Neural cell (in vitro differentiated cells): ENCODE results near the gene CNDP2. TPM values are rescaled to one million over a fixed set of nuclear protein-coding genes. Genes with fewer than 3 reads are reported as not detected.

ENCODE experiments used
- H2AFZ ChIP-seq: fragments of 200-600, 300-800 bp; sonication (generic), shearing (Covaris generic); 2 replicates; pipeline ENCODE4 v1.6.0; 2014; ENCODE audit warnings: low read depth, mild to moderate bottlenecking, antibody characterized with exemption, low read length, moderate library complexity
- H3F3A ChIP-seq: fragments of 200-600 bp; shearing (Covaris generic); 2 replicates; pipeline ENCODE4 v1.6.1; 2016; ENCODE audit warnings: mild to moderate bottlenecking, moderate library complexity, mixed read lengths, antibody characterized with exemption, low read length; ENCODE audit not compliant: insufficient read depth, poor library complexity, severe bottlenecking
- H3K27ac ChIP-seq: fragments of 200-600, 300-800 bp; sonication (generic), shearing (Covaris generic); 2 replicates; pipeline ENCODE4 v1.5.1; 2014; ENCODE audit warnings: mild to moderate bottlenecking, low read length, moderate library complexity
- H3K27me3 ChIP-seq: fragments of 300-800, 200-600 bp; sonication (generic), shearing (Covaris generic); 2 replicates; pipeline ENCODE4 v1.6.0; 2014; ENCODE audit warnings: mild to moderate bottlenecking, low read depth, low read length, moderate library complexity; ENCODE audit not compliant: insufficient read depth
- H3K36me3 ChIP-seq: fragments of 300-800, 200-600 bp; sonication (generic), shearing (Covaris generic); 2 replicates; pipeline ENCODE4 v1.5.1; 2014; ENCODE audit warnings: mild to moderate bottlenecking, antibody characterized with exemption, low read length, moderate library complexity; ENCODE audit not compliant: insufficient read depth
- H3K4me2 ChIP-seq: fragments of 300-800, 200-600 bp; sonication (generic), shearing (Covaris generic); 2 replicates; pipeline ENCODE4 v1.6.0; 2014; ENCODE audit warnings: mild to moderate bottlenecking, low read length
- H3K4me3 ChIP-seq: fragments of 300-800, 200-600 bp; sonication (generic), shearing (Covaris generic); 2 replicates; pipeline ENCODE4 v1.5.1; 2014; ENCODE audit warnings: mild to moderate bottlenecking, low read length, moderate library complexity
- H3K79me2 ChIP-seq: fragments of 200-600 bp; shearing (Covaris generic); replicated peaks from 2 replicates; pipeline ENCODE4 v1.6.0; 2014; ENCODE audit warnings: mild to moderate bottlenecking, low read length, moderate library complexity; ENCODE audit not compliant: insufficient read depth
- H3K9ac ChIP-seq: fragments of 300-800, 200-600 bp; sonication (generic), shearing (Covaris generic); 2 replicates; pipeline ENCODE4 v1.6.1; 2016; ENCODE audit warnings: mild to moderate bottlenecking, low read length, mixed read lengths
- H3K9me2 ChIP-seq: fragments of 200-600 bp; shearing (Covaris generic); 2 replicates; pipeline ENCODE4 v1.6.1; 2016; ENCODE audit warnings: mild to moderate bottlenecking, low read length, mixed read lengths; ENCODE audit not compliant: insufficient read depth
- H3K9me3 ChIP-seq: fragments of 200-600, 300-800 bp; sonication (generic), shearing (Covaris generic); 2 replicates; pipeline ENCODE4 v1.6.1; 2016; ENCODE audit warnings: mild to moderate bottlenecking, mixed run types, low read length, moderate library complexity, mixed read lengths
- H4K20me1 ChIP-seq: fragments of 200-600 bp; shearing (Covaris generic); 2 replicates; pipeline ENCODE4 v1.6.1; 2016; ENCODE audit warnings: mild to moderate bottlenecking, mixed run types; ENCODE audit not compliant: insufficient read depth
- EP300 ChIP-seq: fragments of 450-650 bp; conservative IDR thresholded peaks from 2 replicates; pipeline ENCODE4 v1.6.1; 2014; ENCODE audit warnings: antibody characterized with exemption, mild to moderate bottlenecking, moderate library complexity; ENCODE audit not compliant: poor library complexity, severe bottlenecking
- EZH2 ChIP-seq: fragments of 200-600, 300-800 bp; shearing (Covaris generic), sonication (generic); IDR thresholded peaks from 2 replicates; pipeline ENCODE4 v1.6.1; 2014; ENCODE audit warnings: antibody characterized with exemption, low read length, borderline replicate concordance, mild to moderate bottlenecking; ENCODE audit not compliant: insufficient read depth, poor library complexity, severe bottlenecking
- MXI1 ChIP-seq: fragments of 450-650 bp; conservative IDR thresholded peaks from 2 replicates; pipeline ENCODE4 v1.6.1; 2014; ENCODE audit warnings: antibody characterized with exemption, mild to moderate bottlenecking; ENCODE audit not compliant: poor library complexity, severe bottlenecking
- POLR2AphosphoS5 ChIP-seq: IDR thresholded peaks from 2 replicates; pipeline ENCODE4 v1.6.1; 2012
- RAD21 ChIP-seq: fragments of 450-650 bp; conservative IDR thresholded peaks from 2 replicates; pipeline ENCODE4 v1.6.1; 2014; ENCODE audit warnings: antibody characterized with exemption, mild to moderate bottlenecking, moderate library complexity
- SMC3 ChIP-seq: fragments of 450-650 bp; conservative IDR thresholded peaks from 2 replicates; pipeline ENCODE4 v1.6.1; 2014; ENCODE audit warnings: antibody characterized with exemption, mild to moderate bottlenecking, moderate library complexity; ENCODE audit not compliant: poor library complexity
- TAF1 ChIP-seq: IDR thresholded peaks from 2 replicates; pipeline ENCODE4 v1.6.1; 2012; ENCODE audit warnings: low read depth
- polyA plus RNA-seq: library from polyadenylated mRNA; depleted of rRNA; stranded (reverse); fragments of >200 nt; gene quantifications from 2 replicates; pipeline ENCODE4 v1.2.3, GENCODE V29; 2014
- TF ChIP-seq, protein P1 (sequence below): fragments of 450-650 bp; IDR thresholded peaks from 2 replicates; pipeline ENCODE4 v1.5.1; 2014; ENCODE audit warnings: antibody characterized with exemption, mild to moderate bottlenecking, moderate library complexity; ENCODE audit not compliant: poor library complexity, severe bottlenecking
- TF ChIP-seq, protein P2 (sequence below): IDR thresholded peaks from 2 replicates; pipeline ENCODE4 v1.6.1; 2012; ENCODE audit warnings: borderline replicate concordance

Gene CNDP2
- polyA plus RNA-seq, 1 donor from 2014 or later = 35.7 TPM

DNA sequence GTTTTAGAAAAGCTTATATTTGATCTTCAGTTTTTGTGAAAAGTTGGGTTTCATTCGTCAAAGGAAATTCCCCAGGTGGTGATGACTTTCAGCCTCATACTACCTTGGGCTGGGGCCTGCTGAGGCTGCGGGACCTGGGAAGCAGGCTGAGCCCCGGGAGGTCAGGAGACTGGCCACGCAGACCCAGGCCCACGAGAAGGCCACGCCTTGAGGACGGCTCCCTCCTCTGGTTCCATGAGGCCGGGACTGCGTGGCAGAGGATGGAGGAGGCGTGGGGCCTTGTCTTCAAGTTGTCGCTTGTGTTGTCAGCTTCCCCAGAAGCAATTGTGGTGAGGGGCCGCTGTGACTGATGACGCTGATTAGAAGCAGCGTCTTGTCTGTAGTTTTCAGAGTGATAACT, 11.8 kb downstream of the CNDP2 start:
- no peaks in the 10 kb centered on the region for H3K79me2 ChIP-seq
- H3K27me3 ChIP-seq = no peaks in the 10 kb centered on the region
- H3K36me3 ChIP-seq = no peaks in the 10 kb centered on the region
- no peaks in the 10 kb centered on the region for H3K9me2 ChIP-seq
- TF ChIP-seq EP300 (no peak), SMC3 (no peak), POLR2AphosphoS5 (no peak), TAF1 (no peak), EZH2 (no peak), RAD21 (no peak), MXI1 (no peak)
- TF ChIP-seq, protein P1, sequence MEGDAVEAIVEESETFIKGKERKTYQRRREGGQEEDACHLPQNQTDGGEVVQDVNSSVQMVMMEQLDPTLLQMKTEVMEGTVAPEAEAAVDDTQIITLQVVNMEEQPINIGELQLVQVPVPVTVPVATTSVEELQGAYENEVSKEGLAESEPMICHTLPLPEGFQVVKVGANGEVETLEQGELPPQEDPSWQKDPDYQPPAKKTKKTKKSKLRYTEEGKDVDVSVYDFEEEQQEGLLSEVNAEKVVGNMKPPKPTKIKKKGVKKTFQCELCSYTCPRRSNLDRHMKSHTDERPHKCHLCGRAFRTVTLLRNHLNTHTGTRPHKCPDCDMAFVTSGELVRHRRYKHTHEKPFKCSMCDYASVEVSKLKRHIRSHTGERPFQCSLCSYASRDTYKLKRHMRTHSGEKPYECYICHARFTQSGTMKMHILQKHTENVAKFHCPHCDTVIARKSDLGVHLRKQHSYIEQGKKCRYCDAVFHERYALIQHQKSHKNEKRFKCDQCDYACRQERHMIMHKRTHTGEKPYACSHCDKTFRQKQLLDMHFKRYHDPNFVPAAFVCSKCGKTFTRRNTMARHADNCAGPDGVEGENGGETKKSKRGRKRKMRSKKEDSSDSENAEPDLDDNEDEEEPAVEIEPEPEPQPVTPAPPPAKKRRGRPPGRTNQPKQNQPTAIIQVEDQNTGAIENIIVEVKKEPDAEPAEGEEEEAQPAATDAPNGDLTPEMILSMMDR = no peak
- TF ChIP-seq, protein P2, sequence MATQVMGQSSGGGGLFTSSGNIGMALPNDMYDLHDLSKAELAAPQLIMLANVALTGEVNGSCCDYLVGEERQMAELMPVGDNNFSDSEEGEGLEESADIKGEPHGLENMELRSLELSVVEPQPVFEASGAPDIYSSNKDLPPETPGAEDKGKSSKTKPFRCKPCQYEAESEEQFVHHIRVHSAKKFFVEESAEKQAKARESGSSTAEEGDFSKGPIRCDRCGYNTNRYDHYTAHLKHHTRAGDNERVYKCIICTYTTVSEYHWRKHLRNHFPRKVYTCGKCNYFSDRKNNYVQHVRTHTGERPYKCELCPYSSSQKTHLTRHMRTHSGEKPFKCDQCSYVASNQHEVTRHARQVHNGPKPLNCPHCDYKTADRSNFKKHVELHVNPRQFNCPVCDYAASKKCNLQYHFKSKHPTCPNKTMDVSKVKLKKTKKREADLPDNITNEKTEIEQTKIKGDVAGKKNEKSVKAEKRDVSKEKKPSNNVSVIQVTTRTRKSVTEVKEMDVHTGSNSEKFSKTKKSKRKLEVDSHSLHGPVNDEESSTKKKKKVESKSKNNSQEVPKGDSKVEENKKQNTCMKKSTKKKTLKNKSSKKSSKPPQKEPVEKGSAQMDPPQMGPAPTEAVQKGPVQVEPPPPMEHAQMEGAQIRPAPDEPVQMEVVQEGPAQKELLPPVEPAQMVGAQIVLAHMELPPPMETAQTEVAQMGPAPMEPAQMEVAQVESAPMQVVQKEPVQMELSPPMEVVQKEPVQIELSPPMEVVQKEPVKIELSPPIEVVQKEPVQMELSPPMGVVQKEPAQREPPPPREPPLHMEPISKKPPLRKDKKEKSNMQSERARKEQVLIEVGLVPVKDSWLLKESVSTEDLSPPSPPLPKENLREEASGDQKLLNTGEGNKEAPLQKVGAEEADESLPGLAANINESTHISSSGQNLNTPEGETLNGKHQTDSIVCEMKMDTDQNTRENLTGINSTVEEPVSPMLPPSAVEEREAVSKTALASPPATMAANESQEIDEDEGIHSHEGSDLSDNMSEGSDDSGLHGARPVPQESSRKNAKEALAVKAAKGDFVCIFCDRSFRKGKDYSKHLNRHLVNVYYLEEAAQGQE = no peak
- no peak overlapping the region for H3K27ac ChIP-seq
- no peak overlapping the region for H3K4me2 ChIP-seq
- H3K9ac ChIP-seq = no peak overlapping the region
- no peaks in the 10 kb centered on the region for H3F3A ChIP-seq
- H4K20me1 ChIP-seq = no peaks in the 10 kb centered on the region
- H2AFZ ChIP-seq = no peak overlapping the region
- no peaks in the 10 kb centered on the region for H3K9me3 ChIP-seq
- H3K4me3 ChIP-seq = no peak overlapping the region

DNA sequence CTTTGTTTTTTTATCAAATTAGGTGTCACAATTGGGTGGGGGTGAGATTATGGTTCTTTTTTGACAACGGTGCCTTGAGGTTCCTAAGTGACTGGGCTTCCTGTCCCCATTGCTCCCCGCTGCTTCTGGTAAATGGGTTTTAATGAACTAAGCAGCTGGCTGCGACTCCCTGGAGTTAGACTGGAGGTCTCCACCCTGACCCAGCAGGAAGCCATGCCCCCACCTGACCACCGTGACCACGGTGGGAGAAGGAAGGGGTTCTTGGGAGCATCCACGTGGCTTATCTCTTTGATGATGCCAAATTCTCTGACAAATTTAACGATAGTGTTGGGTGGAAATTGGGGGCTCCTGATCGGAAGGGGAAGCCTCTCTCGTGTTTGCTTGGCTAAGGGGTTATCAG, 12.2 kb downstream of the CNDP2 start:
- Histone ChIP-seq H3K9me2 (no peaks in the 10 kb centered on the region), H3K9ac (no peak overlapping the region), H3K27me3 (no peaks in the 10 kb centered on the region), H2AFZ (no peak overlapping the region), H3K27ac (no peak overlapping the region), H4K20me1 (no peaks in the 10 kb centered on the region), H3K79me2 (no peaks in the 10 kb centered on the region), H3K4me2 (no peak overlapping the region), H3K36me3 (no peaks in the 10 kb centered on the region), H3K4me3 (no peak overlapping the region), H3K9me3 (no peaks in the 10 kb centered on the region), H3F3A (no peaks in the 10 kb centered on the region)
- TF ChIP-seq SMC3 = no peak
- no peak for TF ChIP-seq EZH2
- TF ChIP-seq POLR2AphosphoS5 = no peak
- TF ChIP-seq TAF1 = no peak
- TF ChIP-seq, protein P1 = no peak
- no peak for TF ChIP-seq RAD21
- TF ChIP-seq, protein P2 = no peak
- TF ChIP-seq MXI1 = no peak
- no peak for TF ChIP-seq EP300
